Heart right ventricle (tissue), 16 donors: ENCODE results near the gene CCDC134. TPM values are rescaled to one million over a fixed set of nuclear protein-coding genes. Genes with fewer than 3 reads are reported as not detected.

Experiments
- ATAC-seq, 8 donors: fragments of 200-7000 bp; cut with Tn5 transposase; one replicate each; pipeline ENCODE4 v1.9.1; 2020; ENCODE audit warnings: mild to moderate bottlenecking in 8 of 8, moderate library complexity in 8 of 8, moderate number of reproducible peaks in 1 of 8
- DNase-seq, 2 donors: peaks; one replicate each; pipeline ENCODE4 v3.0.0-alpha.2; 2020
- H3K27ac ChIP-seq, 10 donors: fragments of 200-600 bp; sonication (generic) in 2 of 10; one replicate each; pipeline versions ENCODE4 v1.5.0 to v1.8.0; 2020 to 2022; ENCODE audit warnings: mild to moderate bottlenecking in 3 of 10
- H3K27me3 ChIP-seq, 7 donors: fragments of 200-600 bp; one replicate each; pipeline ENCODE4 v1.8.0; 2021 to 2022; ENCODE audit warnings: mild to moderate bottlenecking in 2 of 7
- H3K36me3 ChIP-seq, 9 donors: fragments of 200-600 bp; sonication (generic) in 1 of 9; one replicate each; pipeline versions ENCODE4 v1.5.0 to v1.8.0; 2020 to 2022; ENCODE audit warnings: mild to moderate bottlenecking in 2 of 9
- H3K4me1 ChIP-seq, 9 donors: fragments of 200-600 bp; sonication (generic) in 1 of 9; one replicate each; pipeline versions ENCODE4 v1.5.0 to v1.8.0; 2020 to 2022; ENCODE audit warnings: mild to moderate bottlenecking in 4 of 9
- H3K4me3 ChIP-seq, 10 donors: fragments of 200-600 bp; sonication (generic) in 2 of 10; one replicate each; pipeline versions ENCODE4 v1.5.0 to v1.8.0; 2020 to 2022; ENCODE audit warnings: mild to moderate bottlenecking in 7 of 10, moderate library complexity in 2 of 10
- H3K9me3 ChIP-seq, 11 donors: fragments of 200-600 bp in 10 of 11; sonication (generic) in 2 of 11; one replicate each; pipeline versions ENCODE4 v1.5.0 to v1.8.0; 2013 to 2022; ENCODE audit warnings: mild to moderate bottlenecking in 2 of 11, control low read depth in 1 of 11, moderate library complexity in 1 of 11
- WGBS, 2 donors: extraction: QIAGEN DNeasy Blood & Tissue Kit; methylation state at CpG; one replicate each; pipeline ENCODE4 v1.1.7; 2013; ENCODE audit warnings: inconsistent platforms in 1 of 2; 5-methylcytosine and 5-hydroxymethylcytosine counted together
- intact Hi-C, 10 donors: fragments of 100-400 bp; cut with DNase I; formaldehyde crosslinking; loops; one replicate each; pipeline versions ENCODE4 v1.11.1 to v1.14.2; 2022
- polyA plus RNA-seq, 2 donors: library from polyadenylated mRNA; stranded (reverse); fragments of 200-250 nt; gene quantifications; one replicate each; pipeline ENCODE4 v1.2.3, GENCODE V29; 2013
- total RNA-seq, 10 donors: library from RNA; stranded (reverse); fragmentation: NEBNext Ultra II Directional in 3 of 10; extraction: Animal tissue kit (Norgen Biotek cat#: 25700) in 3 of 10; gene quantifications; one replicate each; pipeline versions ENCODE4 v1.2.1 to v1.2.4, GENCODE V29; 2021 to 2023
- TF ChIP-seq, protein P1 (sequence below), 9 donors: fragments of 200-600 bp; sonication (generic) in 2 of 9; IDR thresholded peaks; one replicate each; pipeline versions ENCODE4 v1.5.0 to v1.8.0; 2021 to 2022; ENCODE audit warnings: antibody characterized with exemption in 9 of 9, mild to moderate bottlenecking in 5 of 9, moderate library complexity in 1 of 9
- donor health status: Arrhythmogenic right ventricular cardiomyopathy.
- donor health status: ischemic (EF 13 %, LVEDD 7.1; RV severe dilation, severe dysfunction).
- donor health status: healthy with polysubstance abuse.
- donor health status: DM: no; HTN: yes; CAD: no.
- donor health status: DM: no; HTN: no; CAD: no.
- donor health status: ischemic (EF 25% LVEDD 6.9; RV normal size, moderate dysfunction).
- donor health status: ischemic (EF 25% LVEDD 5.7; RV mildly dilated, moderate dysfunction).
- donor health status: healthy.
- donor health status: DM: yes; HTN: yes; CAD: no.
- donor health status: Ischemic cardiomyopathy.
- donor health status: ischemic (EF 35%, LVEDD 5.7; RV mildly dilated, moderate dysfunction).
- donor health status: nonischemic (EF 11% LVEDD 7.7; RV severe dilation, severe dysfunction).
- donor health status: DM: yes; HTN: yes; CAD: no.
- donor health status: PGD.
- donor health status: ischemic (EF 29% LVEDD 5.4; RV normal size, mild dysfunction).
- donor health status: nonischemic (EF 23%, LVEDD 6.1; RV moderate dilation, normal function).

CCDC134 gene
- total and polyA plus RNA-seq, 12 donors: 1.2 to 7.3 (median 3.8) TPM

- Histone ChIP-seq H3K27ac (peak overlapping the region in 9 of 10 donors; percentile 53 to 80 (median 73)), H3K4me3 (no peak overlapping the region), H3K27me3 (no peaks in the 10 kb centered on the region), H3K4me1 (peaks cover 12 to 34% (median 25%) of the 10 kb centered on the region in 9 donors), H3K36me3 (peaks cover 0 to 7% (median 0%) of the 10 kb centered on the region in 9 donors), H3K9me3 (no peaks in the 10 kb centered on the region)
- ATAC-seq: peak; percentile 13 to 67 (median 54)
- intact Hi-C loops: loop anchor here in 2 of 10 donors (2.0 to 10.0 kb wide), 2 partner anchors 108 to 132 kb away; partner anchors contain the start of gene MEI1 (in 1 of the 2)
- DNase-seq: no peak
- TF ChIP-seq, protein P1, sequence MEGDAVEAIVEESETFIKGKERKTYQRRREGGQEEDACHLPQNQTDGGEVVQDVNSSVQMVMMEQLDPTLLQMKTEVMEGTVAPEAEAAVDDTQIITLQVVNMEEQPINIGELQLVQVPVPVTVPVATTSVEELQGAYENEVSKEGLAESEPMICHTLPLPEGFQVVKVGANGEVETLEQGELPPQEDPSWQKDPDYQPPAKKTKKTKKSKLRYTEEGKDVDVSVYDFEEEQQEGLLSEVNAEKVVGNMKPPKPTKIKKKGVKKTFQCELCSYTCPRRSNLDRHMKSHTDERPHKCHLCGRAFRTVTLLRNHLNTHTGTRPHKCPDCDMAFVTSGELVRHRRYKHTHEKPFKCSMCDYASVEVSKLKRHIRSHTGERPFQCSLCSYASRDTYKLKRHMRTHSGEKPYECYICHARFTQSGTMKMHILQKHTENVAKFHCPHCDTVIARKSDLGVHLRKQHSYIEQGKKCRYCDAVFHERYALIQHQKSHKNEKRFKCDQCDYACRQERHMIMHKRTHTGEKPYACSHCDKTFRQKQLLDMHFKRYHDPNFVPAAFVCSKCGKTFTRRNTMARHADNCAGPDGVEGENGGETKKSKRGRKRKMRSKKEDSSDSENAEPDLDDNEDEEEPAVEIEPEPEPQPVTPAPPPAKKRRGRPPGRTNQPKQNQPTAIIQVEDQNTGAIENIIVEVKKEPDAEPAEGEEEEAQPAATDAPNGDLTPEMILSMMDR (IDR thresholded peaks at IDR 0.05): no peak
- 48 to 54% methylated on average over 11 of the region's 11 CpGs for WGBS, 2 donors
Observed at GRCh38 chr22:41826430-41827383, 26.2 kb downstream of the CCDC134 start.

DNA sequence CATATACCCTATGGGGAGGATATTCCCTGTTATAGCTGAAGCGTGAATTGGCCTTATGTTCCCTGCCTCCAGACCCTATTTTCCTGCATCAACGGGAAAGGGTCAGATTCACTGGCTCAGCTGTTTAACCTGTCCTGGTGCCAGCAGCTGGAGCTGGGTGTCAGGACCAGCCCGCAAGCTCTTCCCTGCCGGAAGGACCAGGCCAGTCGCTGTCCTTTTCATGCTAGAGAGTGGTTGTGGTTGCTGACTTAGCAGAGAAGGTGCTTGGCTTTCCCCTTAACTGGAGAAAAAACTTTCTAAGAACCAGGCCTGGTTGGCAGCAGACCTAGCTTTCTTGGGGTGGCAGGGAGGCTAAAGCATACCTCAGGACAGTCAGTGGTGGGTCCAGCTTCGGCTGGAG is 27.2 kb downstream of the CCDC134 start:
- no peak overlapping the region for H3K4me3 ChIP-seq

DNA sequence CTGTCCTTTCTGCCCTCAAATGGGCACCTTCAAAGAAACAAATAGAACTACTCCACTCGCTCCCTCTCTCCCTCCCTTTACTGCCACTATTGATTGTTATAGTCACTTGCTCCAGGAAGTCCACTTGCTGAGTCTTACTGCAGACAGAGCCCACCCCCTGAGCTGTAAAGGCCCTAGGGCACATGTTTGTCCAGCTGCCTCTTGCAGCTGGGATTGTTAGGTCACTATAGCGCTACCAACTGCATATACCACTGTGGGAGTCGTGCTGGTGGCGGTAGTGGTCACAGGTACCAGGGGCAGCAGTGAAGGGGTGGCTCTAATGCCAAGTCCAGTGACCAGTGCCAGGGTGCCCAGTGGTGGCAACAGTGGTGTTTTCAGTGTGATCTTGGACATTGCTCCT is 28.0 kb downstream of the CCDC134 start:
- intact Hi-C loops: loop anchor here in 1 of 10 donors (10.0 kb wide), 1 partner anchor 134 kb away; the partner anchor contains the start of gene MEI1
- WGBS, 2 donors: 93 to 95% methylated on average over 4 of the region's 4 CpGs

More for the DNA sequence above, 27.2 kb downstream of the CCDC134 start:
- TF ChIP-seq, protein P1 (IDR thresholded peaks at IDR 0.05): no peak
- no peak for ATAC-seq
- WGBS, 2 donors: 88 to 93% methylated on average over 6 of the region's 6 CpGs
- DNase-seq: no peak
- Histone ChIP-seq H3K4me1 (peaks cover 12 to 41% (median 31%) of the 10 kb centered on the region in 9 donors), H3K27me3 (no peaks in the 10 kb centered on the region), H3K9me3 (no peaks in the 10 kb centered on the region), H3K27ac (peak overlapping the region in 3 of 10 donors; percentile 21 to 70 (median 26)), H3K36me3 (peaks cover 0 to 7% (median 0%) of the 10 kb centered on the region in 9 donors)
- intact Hi-C loops: loop anchor here in 2 of 10 donors (2.0 to 10.0 kb wide), 2 partner anchors 107 to 133 kb away; partner anchors contain the start of gene MEI1 (in 1 of the 2)

DNA sequence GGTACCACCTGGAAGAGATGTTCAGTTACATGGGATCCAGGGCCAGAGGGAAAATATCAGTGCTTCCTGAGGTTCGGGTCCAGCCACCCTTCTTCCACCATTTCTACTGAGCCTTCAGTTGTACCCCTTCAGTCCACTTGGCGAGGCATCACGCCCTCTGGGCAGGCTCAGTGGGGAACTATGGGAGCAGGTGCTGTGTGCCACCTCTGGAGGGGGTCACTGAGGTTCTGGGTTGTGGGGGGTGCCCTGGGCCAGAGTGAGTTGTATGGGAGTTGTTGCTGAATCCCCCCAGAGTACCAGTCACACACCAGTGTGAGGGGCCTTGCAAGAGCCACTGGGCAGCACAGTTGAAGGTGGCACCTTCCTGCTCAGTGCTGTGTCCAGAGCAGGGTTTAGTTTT is 29.7 kb downstream of the CCDC134 start:
- Histone ChIP-seq H3K36me3 (peaks cover 0 to 7% (median 0%) of the 10 kb centered on the region in 9 donors), H3K27me3 (no peaks in the 10 kb centered on the region), H3K4me1 (peaks cover 15 to 52% (median 43%) of the 10 kb centered on the region in 9 donors), H3K27ac (no peak overlapping the region), H3K4me3 (no peak overlapping the region), H3K9me3 (no peaks in the 10 kb centered on the region)
- intact Hi-C loops: loop anchor here in 3 of 10 donors (10.0 kb wide), 2 partner anchors 135 to 245 kb away; partner anchors contain the start of genes NAGA (in 2 of the 3), PHETA2 (in 2 of the 3), SMDT1 (in 2 of the 3) and MEI1 (in 1 of the 3)
- DNase-seq (no peak), ATAC-seq (no peak)
- TF ChIP-seq, protein P1 (IDR thresholded peaks at IDR 0.05): no peak
- 90 to 98% methylated on average over 3 of the region's 3 CpGs for WGBS, 2 donors

More for the DNA sequence above, 28.0 kb downstream of the CCDC134 start:
- Histone ChIP-seq H3K9me3 (no peaks in the 10 kb centered on the region), H3K4me1 (peaks cover 12 to 41% (median 31%) of the 10 kb centered on the region in 9 donors), H3K36me3 (peaks cover 0 to 7% (median 0%) of the 10 kb centered on the region in 9 donors), H3K4me3 (no peak overlapping the region), H3K27me3 (no peaks in the 10 kb centered on the region), H3K27ac (no peak overlapping the region)
- DNase-seq (no peak), ATAC-seq (no peak)
- TF ChIP-seq, protein P1 (IDR thresholded peaks at IDR 0.05): no peak
